ENCODE results near the gene TUBGCP2.

Gene TUBGCP2

GRCh38 chr10:133275684-133276092, 33.0 kb downstream of the TUBGCP2 start:
- no peak overlapping the region for H3K9ac ChIP-seq (ENCODE audit: low read length)

GRCh38 chr10:133274751-133275683, 33.7 kb downstream of the TUBGCP2 start:
- Histone ChIP-seq H3K9ac (ENCODE audit: low read length) (no peak overlapping the region), H2AFZ (ENCODE audit: low read depth, low read length) (no peak overlapping the region), H3K4me1 (ENCODE audit: control insufficient read depth, insufficient read depth, low read depth, low read length) (peaks cover 46% of the 10 kb centered on the region), H2BK120ac (ENCODE audit: low read depth, low read length) (no peak overlapping the region), H4K8ac (ENCODE audit: low read length) (no peak overlapping the region), H3K9me3 (ENCODE audit: control insufficient read depth, low read length) (no peaks in the 10 kb centered on the region), H3K79me1 (replicated peaks; ENCODE audit: low read length, poor library complexity, severe bottlenecking) (peaks cover 4% of the 10 kb centered on the region), H3K4ac (ENCODE audit: low read depth in 1 of 2, low read length in 2 of 2) (no peak overlapping the region), H2BK12ac (ENCODE audit: low read length in 2 of 2) (no peak overlapping the region), H3K18ac (ENCODE audit: low read depth in 1 of 2, low read length in 2 of 2) (no peak overlapping the region), H3K27me3 (ENCODE audit: control insufficient read depth in 1 of 2, insufficient read depth in 1 of 2, low read length in 2 of 2) (peaks cover 0 to 26% of the 10 kb centered on the region in 2 experiments), H2AK5ac (ENCODE audit: low read length, severe bottlenecking) (no peak overlapping the region), H3K23ac (ENCODE audit: low read length in 2 of 2) (no peak overlapping the region), H3K4me3 (ENCODE audit: insufficient read depth in 1 of 2, low read depth in 1 of 2, low read length in 2 of 2) (no peak overlapping the region), H2BK15ac (ENCODE audit: low read depth, poor library complexity, severe bottlenecking) (no peak overlapping the region), H3K27ac (ENCODE audit: low read length, poor library complexity, severe bottlenecking) (no peak overlapping the region), H3K4me2 (ENCODE audit: low read length, poor library complexity, severe bottlenecking) (no peak overlapping the region), H3K36me3 (ENCODE audit: control insufficient read depth in 1 of 2, insufficient read depth in 2 of 2, low read depth in 1 of 2, low read length in 2 of 2) (peaks cover 18 to 54% of the 10 kb centered on the region in 2 experiments), H3K14ac (ENCODE audit: low read length in 2 of 2) (no peak overlapping the region), H2BK5ac (ENCODE audit: low read depth, low read length, poor library complexity, severe bottlenecking) (no peak overlapping the region), H4K91ac (ENCODE audit: low read length) (no peak overlapping the region)
- 69% methylated on average over 26 of the region's 26 CpGs for WGBS
- no peak for DNase-seq

More at GRCh38 chr10:133275684-133276092, 33.0 kb downstream of the TUBGCP2 start:
- H3K4me3 ChIP-seq (ENCODE audit: insufficient read depth in 1 of 2, low read depth in 1 of 2, low read length in 2 of 2), result no peak overlapping the region
- no peak overlapping the region for H3K14ac ChIP-seq (ENCODE audit: low read length in 2 of 2)
- WGBS, result 42% methylated on average over 12 of the region's 12 CpGs
- H3K9me3 ChIP-seq (ENCODE audit: control insufficient read depth, low read length), result no peaks in the 10 kb centered on the region
- peaks cover 25 to 54% of the 10 kb centered on the region in 2 experiments for H3K36me3 ChIP-seq (ENCODE audit: control insufficient read depth in 1 of 2, insufficient read depth in 2 of 2, low read depth in 1 of 2, low read length in 2 of 2)
- no peak overlapping the region for H2BK120ac ChIP-seq (ENCODE audit: low read depth, low read length)
- no peak overlapping the region for H2BK5ac ChIP-seq (ENCODE audit: low read depth, low read length, poor library complexity, severe bottlenecking)
- no peak overlapping the region for H3K23ac ChIP-seq (ENCODE audit: low read length in 2 of 2)
- no peak overlapping the region for H2AK5ac ChIP-seq (ENCODE audit: low read length, severe bottlenecking)
- H2BK12ac ChIP-seq (ENCODE audit: low read length in 2 of 2), result no peak overlapping the region
- H3K79me1 ChIP-seq (replicated peaks; ENCODE audit: low read length, poor library complexity, severe bottlenecking), result peaks cover 4% of the 10 kb centered on the region
- no peak overlapping the region for H3K27ac ChIP-seq (ENCODE audit: low read length, poor library complexity, severe bottlenecking)
- H4K91ac ChIP-seq (ENCODE audit: low read length), result no peak overlapping the region
- H3K27me3 ChIP-seq (ENCODE audit: control insufficient read depth in 1 of 2, insufficient read depth in 1 of 2, low read length in 2 of 2), result peaks cover 0 to 26% of the 10 kb centered on the region in 2 experiments
- no peak overlapping the region for H3K4ac ChIP-seq (ENCODE audit: low read depth in 1 of 2, low read length in 2 of 2)
- H2AFZ ChIP-seq (ENCODE audit: low read depth, low read length), result no peak overlapping the region
- H2BK15ac ChIP-seq (ENCODE audit: low read depth, poor library complexity, severe bottlenecking), result peak overlapping the region; percentile 26
- no peak for DNase-seq
- H3K18ac ChIP-seq (ENCODE audit: low read depth in 1 of 2, low read length in 2 of 2), result no peak overlapping the region
- no peak overlapping the region for H3K4me2 ChIP-seq (ENCODE audit: low read length, poor library complexity, severe bottlenecking)
- no peak overlapping the region for H4K8ac ChIP-seq (ENCODE audit: low read length)
- H3K4me1 ChIP-seq (ENCODE audit: control insufficient read depth, insufficient read depth, low read depth, low read length), result peaks cover 52% of the 10 kb centered on the region

- no peak overlapping the region for H2AFZ ChIP-seq (ENCODE audit: low read depth, low read length)
- no peak overlapping the region for H3K4me2 ChIP-seq (ENCODE audit: low read length, poor library complexity, severe bottlenecking)
- no peak overlapping the region for H3K14ac ChIP-seq (ENCODE audit: low read length in 2 of 2)
- no peak overlapping the region for H2BK15ac ChIP-seq (ENCODE audit: low read depth, poor library complexity, severe bottlenecking)
- H4K8ac ChIP-seq (ENCODE audit: low read length), result no peak overlapping the region
- H4K91ac ChIP-seq (ENCODE audit: low read length), result no peak overlapping the region
- peaks cover 4% of the 10 kb centered on the region for H3K79me1 ChIP-seq (replicated peaks; ENCODE audit: low read length, poor library complexity, severe bottlenecking)
- 91% methylated on average over 28 of the region's 28 CpGs for WGBS
- H3K9ac ChIP-seq (ENCODE audit: low read length), result no peak overlapping the region
- no peaks in the 10 kb centered on the region for H3K9me3 ChIP-seq (ENCODE audit: control insufficient read depth, low read length)
- no peak overlapping the region for H2BK120ac ChIP-seq (ENCODE audit: low read depth, low read length)
- peaks cover 0 to 26% of the 10 kb centered on the region in 2 experiments for H3K27me3 ChIP-seq (ENCODE audit: control insufficient read depth in 1 of 2, insufficient read depth in 1 of 2, low read length in 2 of 2)
- no peak overlapping the region for H2AK5ac ChIP-seq (ENCODE audit: low read length, severe bottlenecking)
- H3K4me3 ChIP-seq (ENCODE audit: insufficient read depth in 1 of 2, low read depth in 1 of 2, low read length in 2 of 2), result no peak overlapping the region
- H3K4me1 ChIP-seq (ENCODE audit: control insufficient read depth, insufficient read depth, low read depth, low read length), result peaks cover 35% of the 10 kb centered on the region
- peaks cover 5 to 60% of the 10 kb centered on the region in 2 experiments for H3K36me3 ChIP-seq (ENCODE audit: control insufficient read depth in 1 of 2, insufficient read depth in 2 of 2, low read depth in 1 of 2, low read length in 2 of 2)
- H2BK12ac ChIP-seq (ENCODE audit: low read length in 2 of 2), result no peak overlapping the region
- H3K18ac ChIP-seq (ENCODE audit: low read depth in 1 of 2, low read length in 2 of 2), result no peak overlapping the region
- no peak overlapping the region for H3K4ac ChIP-seq (ENCODE audit: low read depth in 1 of 2, low read length in 2 of 2)
- DNase-seq, result no peak
- no peak overlapping the region for H3K23ac ChIP-seq (ENCODE audit: low read length in 2 of 2)
- no peak overlapping the region for H2BK5ac ChIP-seq (ENCODE audit: low read depth, low read length, poor library complexity, severe bottlenecking)
- H3K27ac ChIP-seq (ENCODE audit: low read length, poor library complexity, severe bottlenecking), result no peak overlapping the region
These were observed 35.0 kb downstream of the TUBGCP2 start for GRCh38 chr10:133273534-133274143.

GRCh38 chr10:133272964-133273420, 35.7 kb downstream of the TUBGCP2 start:
- H4K91ac ChIP-seq (ENCODE audit: low read length), result no peak overlapping the region
- H2BK12ac ChIP-seq (ENCODE audit: low read length in 2 of 2), result no peak overlapping the region
- H2BK120ac ChIP-seq (ENCODE audit: low read depth, low read length), result no peak overlapping the region
- H3K27ac ChIP-seq (ENCODE audit: low read length, poor library complexity, severe bottlenecking), result no peak overlapping the region
- H3K14ac ChIP-seq (ENCODE audit: low read length in 2 of 2), result no peak overlapping the region
- no peak overlapping the region for H3K9ac ChIP-seq (ENCODE audit: low read length)
- H3K79me1 ChIP-seq (replicated peaks; ENCODE audit: low read length, poor library complexity, severe bottlenecking), result peaks cover 4% of the 10 kb centered on the region
- no peak overlapping the region for H3K4me3 ChIP-seq (ENCODE audit: insufficient read depth in 1 of 2, low read depth in 1 of 2, low read length in 2 of 2)
- H3K4me2 ChIP-seq (ENCODE audit: low read length, poor library complexity, severe bottlenecking), result no peak overlapping the region
- H3K18ac ChIP-seq (ENCODE audit: low read depth in 1 of 2, low read length in 2 of 2), result no peak overlapping the region
- H3K23ac ChIP-seq (ENCODE audit: low read length in 2 of 2), result no peak overlapping the region
- no peak overlapping the region for H4K8ac ChIP-seq (ENCODE audit: low read length)
- peaks cover 31% of the 10 kb centered on the region for H3K4me1 ChIP-seq (ENCODE audit: control insufficient read depth, insufficient read depth, low read depth, low read length)
- no peaks in the 10 kb centered on the region for H3K9me3 ChIP-seq (ENCODE audit: control insufficient read depth, low read length)
- no peak overlapping the region for H2AFZ ChIP-seq (ENCODE audit: low read depth, low read length)
- DNase-seq, result no peak
- peaks cover 0 to 26% of the 10 kb centered on the region in 2 experiments for H3K27me3 ChIP-seq (ENCODE audit: control insufficient read depth in 1 of 2, insufficient read depth in 1 of 2, low read length in 2 of 2)
- H3K36me3 ChIP-seq (ENCODE audit: control insufficient read depth in 1 of 2, insufficient read depth in 2 of 2, low read depth in 1 of 2, low read length in 2 of 2), result peaks cover 1 to 66% of the 10 kb centered on the region in 2 experiments
- 84% methylated on average over 18 of the region's 25 CpGs for WGBS
- no peak overlapping the region for H2AK5ac ChIP-seq (ENCODE audit: low read length, severe bottlenecking)
- H2BK15ac ChIP-seq (ENCODE audit: low read depth, poor library complexity, severe bottlenecking), result no peak overlapping the region
- H2BK5ac ChIP-seq (ENCODE audit: low read depth, low read length, poor library complexity, severe bottlenecking), result no peak overlapping the region
- H3K4ac ChIP-seq (ENCODE audit: low read depth in 1 of 2, low read length in 2 of 2), result no peak overlapping the region

All from mesenchymal stem cell (in vitro differentiated cells and primary cell).